IPS-18c (cell line): ENCODE results near the gene ERMP1.

Experiments used
- H3K4me3 ChIP-seq: 2 replicates; pipeline ENCODE4 v1.7.0; 2013; ENCODE audit warnings: low read depth, mild to moderate bottlenecking, low read length, moderate library complexity; ENCODE audit not compliant: insufficient read depth
- H3K9me3 ChIP-seq: one replicate; pipeline ENCODE4 v1.6.1; 2013; ENCODE audit warnings: mild to moderate bottlenecking, low read length, moderate library complexity; ENCODE audit not compliant: control insufficient read depth, insufficient read depth

ERMP1 gene

GRCh38 chr9:5840788-5841187 lies 7.9 kb upstream of the ERMP1 start:
- H3K4me3 ChIP-seq: no peak overlapping the region

GRCh38 chr9:5839572-5839902 lies 6.6 kb upstream of the ERMP1 start:
- Histone ChIP-seq H3K9me3 (no peaks in the 10 kb centered on the region), H3K4me3 (no peak overlapping the region)

More at GRCh38 chr9:5840788-5841187, 7.9 kb upstream of the ERMP1 start:
- H3K9me3 ChIP-seq: no peaks in the 10 kb centered on the region

- Histone ChIP-seq H3K4me3 (no peak overlapping the region), H3K9me3 (no peaks in the 10 kb centered on the region)
Measured at GRCh38 chr9:5838884-5839571, 6.1 kb upstream of the ERMP1 start.

- Histone ChIP-seq H3K9me3 (no peaks in the 10 kb centered on the region), H3K4me3 (no peak overlapping the region)
Measured at GRCh38 chr9:5835808-5836207, 2.9 kb upstream of the ERMP1 start.

GRCh38 chr9:5834214-5834613 lies 1.3 kb upstream of the ERMP1 start:
- H3K4me3 ChIP-seq: no peak overlapping the region
- no peaks in the 10 kb centered on the region for H3K9me3 ChIP-seq

GRCh38 chr9:5832071-5832537 lies 813 bp downstream of the ERMP1 start:
- peak overlapping the region; percentile 84 for H3K4me3 ChIP-seq
- H3K9me3 ChIP-seq: no peaks in the 10 kb centered on the region

- H3K4me3 ChIP-seq: no peak overlapping the region
- H3K9me3 ChIP-seq: no peaks in the 10 kb centered on the region
Measured at GRCh38 chr9:5825895-5826622, 6.9 kb downstream of the ERMP1 start.

- no peaks in the 10 kb centered on the region for H3K9me3 ChIP-seq
- no peak overlapping the region for H3K4me3 ChIP-seq
Measured at GRCh38 chr9:5825223-5825622, 7.7 kb downstream of the ERMP1 start.

- Histone ChIP-seq H3K4me3 (no peak overlapping the region), H3K9me3 (no peaks in the 10 kb centered on the region)
Measured at GRCh38 chr9:5820425-5820824, 12.5 kb downstream of the ERMP1 start.

- H3K4me3 ChIP-seq: no peak overlapping the region
- H3K9me3 ChIP-seq: no peaks in the 10 kb centered on the region
Measured at GRCh38 chr9:5819174-5819573, 13.7 kb downstream of the ERMP1 start.

- H3K9me3 ChIP-seq: no peaks in the 10 kb centered on the region
- H3K4me3 ChIP-seq: no peak overlapping the region
Measured at GRCh38 chr9:5818424-5819142, 14.3 kb downstream of the ERMP1 start.

GRCh38 chr9:5817862-5818261 lies 15.1 kb downstream of the ERMP1 start:
- no peak overlapping the region for H3K4me3 ChIP-seq
- H3K9me3 ChIP-seq: no peaks in the 10 kb centered on the region

GRCh38 chr9:5815461-5815860 lies 17.5 kb downstream of the ERMP1 start:
- no peak overlapping the region for H3K4me3 ChIP-seq
- H3K9me3 ChIP-seq: no peaks in the 10 kb centered on the region

- Histone ChIP-seq H3K9me3 (no peaks in the 10 kb centered on the region), H3K4me3 (no peak overlapping the region)
Measured at GRCh38 chr9:5813824-5814223, 19.1 kb downstream of the ERMP1 start.

- Histone ChIP-seq H3K9me3 (no peaks in the 10 kb centered on the region), H3K4me3 (no peak overlapping the region)
Measured at GRCh38 chr9:5811751-5812150, 21.2 kb downstream of the ERMP1 start.

GRCh38 chr9:5805478-5805877 lies 27.4 kb downstream of the ERMP1 start:
- Histone ChIP-seq H3K9me3 (no peaks in the 10 kb centered on the region), H3K4me3 (no peak overlapping the region)

- Histone ChIP-seq H3K4me3 (no peak overlapping the region), H3K9me3 (no peaks in the 10 kb centered on the region)
Measured at GRCh38 chr9:5801739-5802113, 31.2 kb downstream of the ERMP1 start.
